Heart left ventricle (tissue), 13 donors: Measurements from ENCODE around the gene CPNE9.

Experiments used
- POLR2A ChIP-seq, 2 donors: fragments of 450-650 bp; IDR thresholded peaks; one replicate each; pipeline ENCODE4 v1.6.1; 2017; ENCODE audit warnings: antibody characterized with exemption in 2 of 2, mild to moderate bottlenecking in 2 of 2, moderate library complexity in 2 of 2
- TF ChIP-seq, protein P1 (sequence below), 12 donors: fragments of 200-600 bp; sonication (generic) in 4 of 12; IDR thresholded peaks; one replicate each; pipeline versions ENCODE4 v1.5.0 to v1.8.0; 2018 to 2022; ENCODE audit warnings: antibody characterized with exemption in 12 of 12, mild to moderate bottlenecking in 5 of 12
- donor health status: ischemic (EF 13 %, LVEDD 7.1; RV severe dilation, severe dysfunction).
- donor health status: DM: no; HTN: yes; CAD: no.
- donor health status: DM: no; HTN: no; CAD: no.
- donor health status: ischemic (EF 25% LVEDD 6.9; RV normal size, moderate dysfunction).
- donor health status: ischemic (EF 25% LVEDD 5.7; RV mildly dilated, moderate dysfunction).
- donor health status: ischemic (EF 35%, LVEDD 5.7; RV mildly dilated, moderate dysfunction).
- donor health status: nonischemic (EF 11% LVEDD 7.7; RV severe dilation, severe dysfunction).
- donor health status: DM: yes; HTN: yes; CAD: no.
- donor health status: PGD.
- donor health status: ischemic (EF 29% LVEDD 5.4; RV normal size, mild dysfunction).
- donor health status: nonischemic (EF 23%, LVEDD 6.1; RV moderate dilation, normal function).

DNA sequence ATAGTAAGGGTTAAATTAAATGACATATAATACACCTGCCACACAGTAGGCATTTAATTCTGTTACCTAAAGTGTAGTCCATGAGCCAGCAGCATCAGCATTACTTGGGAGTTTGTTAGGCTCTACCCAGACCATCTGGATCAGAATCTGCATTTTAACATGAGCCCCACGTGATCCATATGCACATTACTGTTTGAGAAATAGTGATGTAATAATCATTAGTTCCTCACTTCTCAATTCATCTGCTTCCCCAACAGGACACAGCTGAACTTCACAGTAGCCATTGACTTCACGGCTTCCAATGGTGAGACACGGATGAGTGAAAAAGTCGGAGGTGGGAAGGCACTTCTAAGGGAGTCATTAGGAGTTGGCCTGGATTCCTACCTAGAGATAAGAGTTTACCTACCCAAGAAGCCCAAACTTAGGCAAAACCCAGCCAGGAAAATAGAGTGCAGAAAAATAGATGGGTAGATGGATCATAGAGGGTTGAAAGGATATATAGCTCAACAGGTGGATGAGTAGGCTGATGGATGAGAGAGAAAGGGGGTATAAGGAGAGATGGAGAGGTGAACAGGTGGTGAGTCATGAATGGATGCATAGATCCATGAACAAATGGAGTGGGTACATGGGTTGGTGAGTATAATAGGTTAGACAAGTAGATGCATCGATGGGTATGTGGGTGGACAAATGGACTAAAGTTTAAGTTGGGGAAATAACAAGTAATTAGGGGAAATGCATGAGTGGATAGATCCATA, 13.3 kb downstream of the CPNE9 start:
- TF ChIP-seq, protein P1, sequence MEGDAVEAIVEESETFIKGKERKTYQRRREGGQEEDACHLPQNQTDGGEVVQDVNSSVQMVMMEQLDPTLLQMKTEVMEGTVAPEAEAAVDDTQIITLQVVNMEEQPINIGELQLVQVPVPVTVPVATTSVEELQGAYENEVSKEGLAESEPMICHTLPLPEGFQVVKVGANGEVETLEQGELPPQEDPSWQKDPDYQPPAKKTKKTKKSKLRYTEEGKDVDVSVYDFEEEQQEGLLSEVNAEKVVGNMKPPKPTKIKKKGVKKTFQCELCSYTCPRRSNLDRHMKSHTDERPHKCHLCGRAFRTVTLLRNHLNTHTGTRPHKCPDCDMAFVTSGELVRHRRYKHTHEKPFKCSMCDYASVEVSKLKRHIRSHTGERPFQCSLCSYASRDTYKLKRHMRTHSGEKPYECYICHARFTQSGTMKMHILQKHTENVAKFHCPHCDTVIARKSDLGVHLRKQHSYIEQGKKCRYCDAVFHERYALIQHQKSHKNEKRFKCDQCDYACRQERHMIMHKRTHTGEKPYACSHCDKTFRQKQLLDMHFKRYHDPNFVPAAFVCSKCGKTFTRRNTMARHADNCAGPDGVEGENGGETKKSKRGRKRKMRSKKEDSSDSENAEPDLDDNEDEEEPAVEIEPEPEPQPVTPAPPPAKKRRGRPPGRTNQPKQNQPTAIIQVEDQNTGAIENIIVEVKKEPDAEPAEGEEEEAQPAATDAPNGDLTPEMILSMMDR (IDR thresholded peaks at IDR 0.05) = no peak
- TF ChIP-seq POLR2A (IDR thresholded peaks at IDR 0.05) = no peak
